BJ (cell line): ENCODE results near the gene CCSAP. TPM values are rescaled to one million over a fixed set of nuclear protein-coding genes. Genes with fewer than 3 reads are reported as not detected.

ENCODE experiments used
- CTCF ChIA-PET: fragments of 350-600 bp; formaldehyde crosslinking; extraction: SDS; loops from one replicate; lab custom pipeline; 2021; ENCODE audit warnings: antibody characterized with exemption, inconsistent platforms; lab: Yijun Ruan, JAX
- POLR2A ChIA-PET: fragments of 300-600 bp; sonication (Branson Sonifier 250); formaldehyde crosslinking; extraction: SDS; loops from one replicate; lab custom pipeline; 2021; ENCODE audit warnings: antibody characterized with exemption; lab: Charles Lee
- DNase-seq: peaks from one replicate; pipeline ENCODE4 v3.0.0-alpha.2; 2011; ENCODE audit warnings: low read depth
- H3K27me3 ChIP-seq: 2 replicates; pipeline ENCODE4 v1.6.0; 2011; ENCODE audit warnings: low read length; ENCODE audit not compliant: control insufficient read depth, insufficient read depth
- H3K36me3 ChIP-seq: 2 replicates; pipeline ENCODE4 v1.5.1; 2011; ENCODE audit warnings: low read length; ENCODE audit not compliant: control insufficient read depth, insufficient read depth
- H3K4me3 ChIP-seq: 2 replicates; pipeline ENCODE4 v1.5.1; 2011; ENCODE audit warnings: low read depth, mild to moderate bottlenecking, control low read depth, low read length
- CTCF ChIP-seq: IDR thresholded peaks from 2 replicates; pipeline ENCODE4 v1.5.1; 2011; ENCODE audit warnings: low read depth, mild to moderate bottlenecking, control low read depth, inconsistent platforms, low read length, moderate library complexity; ENCODE audit not compliant: insufficient read depth
- polyA plus RNA-seq: library from polyadenylated mRNA; depleted of rRNA; stranded (reverse); fragments of >200 nt; gene quantifications from 2 replicates; pipeline ENCODE4 v1.2.3, GENCODE V29; 2011

Gene CCSAP
- polyA plus RNA-seq, 1 experiment = 1.4 TPM

- POLR2A ChIA-PET = interaction anchor here (0.6 kb wide), 1 partner anchor 270 kb away, joined by 5 read pairs; no protein-coding TSS in a partner anchor
- DNase-seq = no peak
- H3K27me3 ChIP-seq = no peaks in the 10 kb centered on the region
- no peak for TF ChIP-seq CTCF
- no peak overlapping the region for H3K4me3 ChIP-seq
- CTCF ChIA-PET = interaction anchor here (0.6 to 1.3 kb wide), 2 partner anchors 9 to 993 kb away, joined by 4 to 6 read pairs; no protein-coding TSS in a partner anchor
- peaks cover 6% of the 10 kb centered on the region for H3K36me3 ChIP-seq
Observed at GRCh38 chr1:229316166-229316565, 26.7 kb downstream of the CCSAP start.

GRCh38 chr1:229310833-229311232 is 32.0 kb downstream of the CCSAP start:
- Histone ChIP-seq H3K27me3 (no peaks in the 10 kb centered on the region), H3K36me3 (peaks cover 8% of the 10 kb centered on the region; the same call in 1 of the 2 replicates), H3K4me3 (no peak overlapping the region)
- CTCF ChIA-PET = interaction anchor here (0.8 kb wide), 1 partner anchor 52 kb away, joined by 3 read pairs; no protein-coding TSS in a partner anchor
- DNase-seq = no peak
- POLR2A ChIA-PET = no interaction called here
- TF ChIP-seq CTCF = no peak

- H3K27me3 ChIP-seq = no peaks in the 10 kb centered on the region
- no peak overlapping the region for H3K4me3 ChIP-seq
- ChIA-PET CTCF (no interaction called here), POLR2A (no interaction called here)
- DNase-seq = no peak
- H3K36me3 ChIP-seq = peaks cover 8% of the 10 kb centered on the region; the same call in 1 of the 2 replicates
- no peak for TF ChIP-seq CTCF
Observed at GRCh38 chr1:229309684-229310083, 33.2 kb downstream of the CCSAP start.

- DNase-seq = no peak
- ChIA-PET POLR2A (no interaction called here), CTCF (no interaction called here)
- TF ChIP-seq CTCF = no peak
- Histone ChIP-seq H3K4me3 (no peak overlapping the region), H3K36me3 (peaks cover 10% of the 10 kb centered on the region), H3K27me3 (no peaks in the 10 kb centered on the region)
Observed at GRCh38 chr1:229309074-229309473, 33.8 kb downstream of the CCSAP start.

- no peaks in the 10 kb centered on the region for H3K27me3 ChIP-seq
- ChIA-PET POLR2A (no interaction called here), CTCF (interaction anchor here (0.9 kb wide), 1 partner anchor 34 kb away, joined by 3 read pairs; no protein-coding TSS in a partner anchor)
- no peak for DNase-seq
- TF ChIP-seq CTCF = no peak
- no peak overlapping the region for H3K4me3 ChIP-seq
- peaks cover 12% of the 10 kb centered on the region for H3K36me3 ChIP-seq
Observed at GRCh38 chr1:229305392-229305791, 37.5 kb downstream of the CCSAP start.
